HCT116 (cell line): ENCODE results near the gene APOBEC3B.

Experiments
- EZH2 ChIP-seq: fragments of 200-600 bp; sonication (generic); IDR thresholded peaks from 2 replicates; pipeline ENCODE4 v1.6.1; 2017; ENCODE audit warnings: antibody characterized with exemption, mixed run types
- TF ChIP-seq, protein P1 (sequence below), 3 experiments: fragments of 200-600 bp in 1 of 3; sonication (generic) in 1 of 3; IDR thresholded peaks in 2 of 3; conservative IDR thresholded peaks in 1 of 3; 2 replicates each; pipeline ENCODE4 v1.5.1; 2012 to 2017; ENCODE audit warnings: low read depth in 2 of 3, low read length in 2 of 3, antibody characterized with exemption in 1 of 3, borderline replicate concordance in 1 of 3, control low read depth in 1 of 3, mild to moderate bottlenecking in 1 of 3, mixed read lengths in 1 of 3, mixed run types in 1 of 3, moderate library complexity in 1 of 3; ENCODE audit not compliant: insufficient read depth in 1 of 3

DNA sequence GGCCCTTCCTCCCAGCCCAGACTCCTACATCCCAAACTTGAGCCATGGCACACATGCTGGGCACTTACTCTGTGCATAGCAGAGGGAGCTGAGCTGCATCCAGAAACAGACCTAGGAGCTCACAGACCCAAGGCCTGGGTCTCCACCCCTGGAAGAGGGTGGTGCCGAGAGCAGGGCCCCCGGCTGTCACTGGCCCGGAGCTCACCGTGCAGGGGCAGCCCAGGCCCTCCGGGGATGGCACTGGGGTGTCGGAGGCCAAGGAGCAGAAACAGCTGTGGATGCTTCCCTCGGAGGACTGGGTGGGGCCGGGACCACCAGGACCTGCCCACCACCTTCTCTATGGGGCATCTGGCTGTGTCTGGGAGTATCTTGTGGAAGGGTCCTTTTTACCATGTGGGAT is 29.1 kb upstream of the APOBEC3B start:
- no peak for TF ChIP-seq EZH2
- TF ChIP-seq, protein P1, sequence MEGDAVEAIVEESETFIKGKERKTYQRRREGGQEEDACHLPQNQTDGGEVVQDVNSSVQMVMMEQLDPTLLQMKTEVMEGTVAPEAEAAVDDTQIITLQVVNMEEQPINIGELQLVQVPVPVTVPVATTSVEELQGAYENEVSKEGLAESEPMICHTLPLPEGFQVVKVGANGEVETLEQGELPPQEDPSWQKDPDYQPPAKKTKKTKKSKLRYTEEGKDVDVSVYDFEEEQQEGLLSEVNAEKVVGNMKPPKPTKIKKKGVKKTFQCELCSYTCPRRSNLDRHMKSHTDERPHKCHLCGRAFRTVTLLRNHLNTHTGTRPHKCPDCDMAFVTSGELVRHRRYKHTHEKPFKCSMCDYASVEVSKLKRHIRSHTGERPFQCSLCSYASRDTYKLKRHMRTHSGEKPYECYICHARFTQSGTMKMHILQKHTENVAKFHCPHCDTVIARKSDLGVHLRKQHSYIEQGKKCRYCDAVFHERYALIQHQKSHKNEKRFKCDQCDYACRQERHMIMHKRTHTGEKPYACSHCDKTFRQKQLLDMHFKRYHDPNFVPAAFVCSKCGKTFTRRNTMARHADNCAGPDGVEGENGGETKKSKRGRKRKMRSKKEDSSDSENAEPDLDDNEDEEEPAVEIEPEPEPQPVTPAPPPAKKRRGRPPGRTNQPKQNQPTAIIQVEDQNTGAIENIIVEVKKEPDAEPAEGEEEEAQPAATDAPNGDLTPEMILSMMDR (IDR thresholded peaks at IDR 0.05 in 2 of 3, conservative IDR thresholded peaks at IDR 0.05 in 1 of 3; ENCODE audit: borderline replicate concordance in 1 of 3, insufficient read depth in 1 of 3, low read depth in 2 of 3, low read length in 2 of 3) = no peak
